HCT116 (cell line): ENCODE measurements around the gene RIPK4. TPM values are rescaled to one million over a fixed set of nuclear protein-coding genes. Genes with fewer than 3 reads are reported as not detected.

Experiments used
- ATAC-seq: fragments of 200-7000 bp; cut with Tn5 transposase; 2 replicates; pipeline ENCODE4 v1.9.1; 2020; ENCODE audit warnings: mild to moderate bottlenecking, moderate library complexity
- BruUV-seq: library from RNA; stranded (reverse); fragments of 400-500 nt; replicated peaks from 2 replicates; lab custom pipeline; 2021; lab: Mats Ljungman, UMichigan
- CTCF ChIA-PET: fragments of 300-600 bp; sonication (Branson Sonifier 250); formaldehyde crosslinking; loops from one replicate; lab custom pipeline; 2021; ENCODE audit warnings: antibody characterized with exemption; lab: Charles Lee
- POLR2A ChIA-PET: fragments of 300-600, 350-600 bp; sonication (Branson Sonifier 250); formaldehyde crosslinking; loops from one replicate; lab custom pipeline; 2021; ENCODE audit warnings: antibody characterized with exemption; lab: Charles Lee
- RAD21 ChIA-PET, 2 experiments: fragments of 300-600 bp; sonication (Branson Sonifier 250); formaldehyde crosslinking; loops; one replicate each; lab custom pipeline; 2023; ENCODE audit warnings: low total read pairs in 2 of 2; ENCODE audit not compliant: uncharacterized antibody in 2 of 2, unreplicated experiment in 2 of 2, low non-redundant PET in 1 of 2; lab: Charles Lee
- DNase-seq: peaks from one replicate; pipeline ENCODE4 v3.0.0-alpha.2; 2010; ENCODE audit warnings: low read depth, low spot score
- H2AFZ ChIP-seq: fragments of 200-600 bp; shearing (Covaris generic), sonication (generic); 2 replicates; pipeline ENCODE4 v1.6.1; 2017; ENCODE audit warnings: low read depth, mixed run types, mixed read lengths, antibody characterized with exemption, low read length; ENCODE audit not compliant: poor library complexity, severe bottlenecking
- H3K27ac ChIP-seq: 2 replicates; pipeline ENCODE4 v1.5.1; 2012; ENCODE audit warnings: low read depth, low read length
- H3K27me3 ChIP-seq: fragments of 200-600 bp; sonication (generic); 2 replicates; pipeline ENCODE4 v1.6.1; 2016; ENCODE audit warnings: mixed run types, low read length, mixed read lengths; ENCODE audit not compliant: insufficient read depth
- H3K36me3 ChIP-seq, 2 experiments: fragments of 200-500 bp in 1 of 2; fragments of 200-600 bp in 1 of 2; sonication (Bioruptor generic) in 1 of 2; sonication (generic) in 1 of 2; 2 replicates each; pipeline versions ENCODE4 v1.5.1 to v1.6.1; 2014 to 2016; ENCODE audit warnings: low read length in 2 of 2, inconsistent platforms in 1 of 2, mixed read lengths in 1 of 2, mixed run types in 1 of 2; ENCODE audit not compliant: insufficient read depth in 2 of 2, control insufficient read depth in 1 of 2
- H3K4me1 ChIP-seq, 2 experiments: fragments of 200-600 bp in 1 of 2; sonication (generic) in 1 of 2; 2 replicates each; pipeline versions ENCODE4 v1.5.1 to v1.6.1; 2012 to 2017; ENCODE audit warnings: low read length in 2 of 2, inconsistent platforms in 1 of 2, mild to moderate bottlenecking in 1 of 2, mixed read lengths in 1 of 2, mixed run types in 1 of 2, moderate library complexity in 1 of 2; ENCODE audit not compliant: insufficient read depth in 2 of 2, control insufficient read depth in 1 of 2
- H3K4me2 ChIP-seq: fragments of 200-600 bp; sonication (generic); 2 replicates; pipeline ENCODE4 v1.6.1; 2017; ENCODE audit warnings: mixed run types, low read length, mixed read lengths
- H3K4me3 ChIP-seq, 2 experiments: fragments of 200-600 bp in 1 of 2; sonication (generic) in 1 of 2; replicated peaks in 1 of 2; 2 replicates each; pipeline ENCODE4 v1.5.1; 2011 to 2016; ENCODE audit warnings: low read length in 2 of 2, control low read depth in 1 of 2, low read depth in 1 of 2, mild to moderate bottlenecking in 1 of 2, mixed read lengths in 1 of 2, mixed run types in 1 of 2
- H3K79me2 ChIP-seq: fragments of 200-600 bp; sonication (generic); 2 replicates; pipeline ENCODE4 v1.6.1; 2017; ENCODE audit warnings: mild to moderate bottlenecking, mixed run types, low read length, moderate library complexity, mixed read lengths; ENCODE audit not compliant: insufficient read depth
- H3K9ac ChIP-seq: fragments of 200-600 bp; sonication (generic); 2 replicates; pipeline ENCODE4 v1.6.1; 2016; ENCODE audit warnings: low read length, mixed read lengths
- H3K9me2 ChIP-seq: fragments of 200-600 bp; sonication (generic), shearing (Covaris generic); 2 replicates; pipeline ENCODE4 v1.6.1; 2017; ENCODE audit warnings: mixed run types, mild to moderate bottlenecking, moderate library complexity; ENCODE audit not compliant: insufficient read depth
- H3K9me3 ChIP-seq, 2 experiments: fragments of 200-500 bp in 1 of 2; fragments of 200-600 bp in 1 of 2; sonication (Bioruptor generic) in 1 of 2; sonication (generic) in 1 of 2; 2 replicates each; pipeline ENCODE4 v1.6.1; 2014 to 2017; ENCODE audit warnings: low read length in 2 of 2, mixed read lengths in 2 of 2, inconsistent platforms in 1 of 2, low read depth in 1 of 2, mild to moderate bottlenecking in 1 of 2, mixed run types in 1 of 2, moderate library complexity in 1 of 2; ENCODE audit not compliant: control insufficient read depth in 1 of 2, insufficient read depth in 1 of 2
- H4K20me1 ChIP-seq: fragments of 200-600 bp; sonication (generic), shearing (Covaris generic); 2 replicates; pipeline ENCODE4 v1.6.1; 2017; ENCODE audit warnings: mixed run types, mild to moderate bottlenecking, moderate library complexity; ENCODE audit not compliant: insufficient read depth
- CEBPB ChIP-seq: IDR thresholded peaks from 2 replicates; pipeline ENCODE4 v1.6.1; 2012; ENCODE audit warnings: low read depth
- CTCF ChIP-seq, 3 experiments: fragments of 200-600 bp in 1 of 3; sonication (generic) in 1 of 3; IDR thresholded peaks in 2 of 3; conservative IDR thresholded peaks in 1 of 3; 2 replicates each; pipeline ENCODE4 v1.5.1; 2012 to 2017; ENCODE audit warnings: low read depth in 2 of 3, low read length in 2 of 3, antibody characterized with exemption in 1 of 3, borderline replicate concordance in 1 of 3, control low read depth in 1 of 3, mild to moderate bottlenecking in 1 of 3, mixed read lengths in 1 of 3, mixed run types in 1 of 3, moderate library complexity in 1 of 3; ENCODE audit not compliant: insufficient read depth in 1 of 3
- ELF1 ChIP-seq: IDR thresholded peaks from 2 replicates; pipeline ENCODE4 v1.6.1; 2012; ENCODE audit warnings: low read depth, borderline replicate concordance
- EZH2phosphoT487 ChIP-seq: fragments of 200-600 bp; IDR thresholded peaks from 2 replicates; pipeline ENCODE4 v1.6.1; 2018; ENCODE audit warnings: antibody characterized with exemption, borderline replicate concordance
- JUND ChIP-seq: IDR thresholded peaks from 2 replicates; pipeline ENCODE4 v1.6.1; 2012
- POLR2AphosphoS5 ChIP-seq: IDR thresholded peaks from 2 replicates; pipeline ENCODE4 v1.6.1; 2011; ENCODE audit warnings: mild to moderate bottlenecking, low read depth, low read length, moderate library complexity
- SIN3A ChIP-seq: IDR thresholded peaks from 2 replicates; pipeline ENCODE4 v1.6.1; 2012; ENCODE audit warnings: low read depth
- SP1 ChIP-seq: IDR thresholded peaks from 2 replicates; pipeline ENCODE4 v1.6.1; 2012; ENCODE audit warnings: low read depth
- YY1 ChIP-seq: IDR thresholded peaks from 2 replicates; pipeline ENCODE4 v1.6.1; 2011; ENCODE audit warnings: low read length, low read depth, moderate library complexity, mild to moderate bottlenecking; ENCODE audit not compliant: insufficient replicate concordance; ENCODE audit errors: extremely low read depth
- ZFX ChIP-seq: fragments of 450-650 bp; IDR thresholded peaks from 2 replicates; pipeline ENCODE4 v1.6.1; 2017
- intact Hi-C: fragments of 100-400 bp; cut with micrococcal nuclease; formaldehyde crosslinking; loops from 2 replicates; pipeline ENCODE4 v1.10.0; 2022
- total RNA-seq: library from RNA; stranded (reverse); gene quantifications from one replicate; pipeline ENCODE4 v1.2.1, GENCODE V29; 2021; ENCODE audit not compliant: unreplicated experiment

The RIPK4 gene
- total RNA-seq, 1 experiment from 2014 or later = 9.9 TPM

- H3K9me3 ChIP-seq = no peaks in the 10 kb centered on the region
- no peak overlapping the region for H2AFZ ChIP-seq
- ChIA-PET RAD21 (interaction anchor here in 1 of 2 experiments (0.8 kb wide), 1 partner anchor 162 kb away, joined by 3 read pairs; no protein-coding TSS in a partner anchor), POLR2A (no interaction called here), CTCF (interaction anchor here (1.2 kb wide), 1 partner anchor 162 kb away, joined by 6 read pairs; no protein-coding TSS in a partner anchor)
- intact Hi-C loops = loop anchor here (5.0 kb wide), 2 partner anchors 112 to 492 kb away; no protein-coding TSS in a partner anchor
- H3K9ac ChIP-seq = no peak overlapping the region
- H3K9me2 ChIP-seq = no peaks in the 10 kb centered on the region
- no peak overlapping the region for H3K27ac ChIP-seq
- BruUV-seq = no TSS peak
- no peaks in the 10 kb centered on the region for H3K36me3 ChIP-seq
- no peak for TF ChIP-seq JUND
- TF ChIP-seq ZFX = no peak
- TF ChIP-seq EZH2phosphoT487 = no peak
- no peak for TF ChIP-seq SIN3A
- TF ChIP-seq CEBPB = no peak
- TF ChIP-seq POLR2AphosphoS5 = no peak
- no peak for TF ChIP-seq ELF1
- no peak for ATAC-seq
- H3K4me1 ChIP-seq = peaks cover 2 to 17% of the 10 kb centered on the region in 2 experiments; a peak in 3 of 4 replicates
- no peaks in the 10 kb centered on the region for H4K20me1 ChIP-seq
- H3K27me3 ChIP-seq = peaks cover 51% of the 10 kb centered on the region
- no peaks in the 10 kb centered on the region for H3K79me2 ChIP-seq
- H3K4me2 ChIP-seq = no peak overlapping the region
- DNase-seq = no peak
- no peak overlapping the region for H3K4me3 ChIP-seq
These were observed 7.8 kb upstream of the RIPK4 start for GRCh38 chr21:41774467-41775148.

GRCh38 chr21:41772351-41773080 lies 5.7 kb upstream of the RIPK4 start:
- ChIA-PET POLR2A (no interaction called here), CTCF (interaction anchor here (1.8 kb wide), 1 partner anchor 160 kb away, joined by 9 read pairs; no protein-coding TSS in a partner anchor), RAD21 (no interaction called here)
- ATAC-seq (no peak), DNase-seq (no peak)
- H3K9ac ChIP-seq = no peak overlapping the region
- no peak for TF ChIP-seq SP1
- peak in 1 of 3 experiments; percentile 17; a peak in 1 of 6 replicates for TF ChIP-seq CTCF (IDR thresholded peaks at IDR 0.05 in 2 of 3, conservative IDR thresholded peaks at IDR 0.05 in 1 of 3; ENCODE audit: borderline replicate concordance in 1 of 3, insufficient read depth in 1 of 3, low read depth in 2 of 3, low read length in 2 of 3)
- no peak for TF ChIP-seq YY1
- H4K20me1 ChIP-seq = no peaks in the 10 kb centered on the region
- BruUV-seq = no TSS peak
- no peaks in the 10 kb centered on the region for H3K79me2 ChIP-seq
- H3K9me3 ChIP-seq = no peaks in the 10 kb centered on the region
- no peak overlapping the region for H3K4me2 ChIP-seq
- H3K4me1 ChIP-seq = peaks cover 16 to 17% of the 10 kb centered on the region in 2 experiments
- H2AFZ ChIP-seq = no peak overlapping the region
- H3K4me3 ChIP-seq = no peak overlapping the region
- H3K9me2 ChIP-seq = no peaks in the 10 kb centered on the region
- H3K27ac ChIP-seq = no peak overlapping the region
- no peaks in the 10 kb centered on the region; a peak in 1 of 4 replicates for H3K36me3 ChIP-seq
- intact Hi-C loops = no loop called here
- peaks cover 53% of the 10 kb centered on the region for H3K27me3 ChIP-seq
